Measurements from ENCODE around the gene OTUB1. TPM values are rescaled to one million over a fixed set of nuclear protein-coding genes. Genes with fewer than 3 reads are reported as not detected.
A peak's percentile ranks its signal among the peaks of the same experiment; 100 is the strongest.

Gene OTUB1
- total and polyA plus RNA-seq, 9 of the 15 experiments (the other 6 are each of a cell fraction or from before 2014, with no cell fraction given), result 29.5 to 134 (median 66.1) TPM

GRCh38 chr11:63944987-63945386 is 41.3 kb upstream of the OTUB1 start (continued):
- TF ChIP-seq CBFA2T2 (conservative IDR thresholded peaks at IDR 0.05) (no peak), ZNF232 (CRISPR knock-in tag; IDR thresholded peaks at IDR 0.05) (no peak), NFIC (IDR thresholded peaks at IDR 0.05) (no peak), ZNF551 (CRISPR knock-in tag; IDR thresholded peaks at IDR 0.05) (no peak), MAX (CRISPR knock-in tag; IDR thresholded peaks at IDR 0.05) (peak; percentile 41), SNIP1 (IDR thresholded peaks at IDR 0.05; ENCODE audit: low read depth) (no peak), MGA (IDR thresholded peaks at IDR 0.05) (peak; percentile 79), FOXP1 (CRISPR knock-in tag; IDR thresholded peaks at IDR 0.05) (no peak), NR2C2 (CRISPR knock-in tag; IDR thresholded peaks at IDR 0.05) (no peak), NR2C2 (tag; IDR thresholded peaks at IDR 0.05) (peak; percentile 50; the same call in 1 of the 2 replicates), TRIM28 (IDR thresholded peaks at IDR 0.05) (no peak), ZNF507 (tag; conservative IDR thresholded peaks at IDR 0.05) (no peak), ZNF239 (CRISPR knock-in tag; IDR thresholded peaks at IDR 0.05) (no peak), E2F6 (IDR thresholded peaks at IDR 0.05; ENCODE audit: borderline replicate concordance in 1 of 2, extremely low read depth in 1 of 2, insufficient read depth in 1 of 2, insufficient read length in 1 of 2, low read depth in 1 of 2, low read length in 1 of 2, poor library complexity in 1 of 2, severe bottlenecking in 1 of 2) (peak in 1 of 2 experiments; percentile 32), CREB3 (tag; conservative IDR thresholded peaks at IDR 0.05; ENCODE audit: low read depth) (0 out of 2 replicates have a peak, but pooled peaks have one; percentile 25), POLR2AphosphoS2 (IDR thresholded peaks at IDR 0.05; ENCODE audit: low read length) (no peak)

Data from K562 (cell line).